ENCODE measurements around the gene CARS2. TPM values are rescaled to one million over a fixed set of nuclear protein-coding genes. Genes with fewer than 3 reads are reported as not detected.
"Not testable (repeated sequence)": the region's sequence is repeated elsewhere in the genome, so short reads cannot be mapped to it uniquely, and the experiment has no call there.

CARS2 gene
- total RNA-seq, 1 donor: 107 TPM

GRCh38 chr13:110682746-110683145, 23.2 kb downstream of the CARS2 start:
- H3K4me3 ChIP-seq (ENCODE audit: low read depth, low read length): no peak overlapping the region
- no peak for TF ChIP-seq CTCF (IDR thresholded peaks at IDR 0.05; ENCODE audit: insufficient read depth, low read depth, low read length)
- DNase-seq (ENCODE audit: low read depth): no peak

GRCh38 chr13:110681868-110682550, 23.9 kb downstream of the CARS2 start:
- no peak for DNase-seq (ENCODE audit: low read depth)
- TF ChIP-seq CTCF (IDR thresholded peaks at IDR 0.05; ENCODE audit: insufficient read depth, low read depth, low read length): no peak
- no peak overlapping the region for H3K4me3 ChIP-seq (ENCODE audit: low read depth, low read length)

GRCh38 chr13:110680852-110681251, 25.1 kb downstream of the CARS2 start:
- peak; percentile 25 for DNase-seq (ENCODE audit: low read depth)
- no peak overlapping the region for H3K4me3 ChIP-seq (ENCODE audit: low read depth, low read length)
- TF ChIP-seq CTCF (IDR thresholded peaks at IDR 0.05; ENCODE audit: insufficient read depth, low read depth, low read length): peak; percentile 48

- no peak for DNase-seq (ENCODE audit: low read depth)
Measured at GRCh38 chr13:110677731-110678545, 28.0 kb downstream of the CARS2 start.

GRCh38 chr13:110676595-110677587, 29.0 kb downstream of the CARS2 start:
- H3K4me3 ChIP-seq (ENCODE audit: low read depth, low read length): no peak overlapping the region
- DNase-seq (ENCODE audit: low read depth): no peak
- TF ChIP-seq CTCF (IDR thresholded peaks at IDR 0.05; ENCODE audit: insufficient read depth, low read depth, low read length): no peak

More at GRCh38 chr13:110677731-110678545, 28.0 kb downstream of the CARS2 start:
- no peak for TF ChIP-seq CTCF (IDR thresholded peaks at IDR 0.05; ENCODE audit: insufficient read depth, low read depth, low read length)
- no peak overlapping the region for H3K4me3 ChIP-seq (ENCODE audit: low read depth, low read length)

GRCh38 chr13:110669814-110670213, 36.1 kb downstream of the CARS2 start:
- H3K4me3 ChIP-seq (ENCODE audit: low read depth, low read length); DNase-seq (ENCODE audit: low read depth): not testable (repeated sequence)
